HG03039 (cell line): Measurements from ENCODE around the gene DCTD.

ENCODE experiments used
- ATAC-seq: cut with Tn5 transposase; IDR thresholded peaks from one replicate; pipeline ENCODE4 v1.9.1; 2021; ENCODE audit warnings: mild to moderate bottlenecking, moderate library complexity; ENCODE audit not compliant: unreplicated experiment

The DCTD gene

GRCh38 chr4:182874304-182874751 lies 42.9 kb downstream of the DCTD start:
- ATAC-seq: no peak

GRCh38 chr4:182873726-182874125 lies 43.5 kb downstream of the DCTD start:
- ATAC-seq: no peak

- no peak for ATAC-seq
Measured at GRCh38 chr4:182873289-182873688, 43.9 kb downstream of the DCTD start.

GRCh38 chr4:182872886-182873285 lies 44.3 kb downstream of the DCTD start:
- ATAC-seq: no peak

GRCh38 chr4:182871616-182872015 lies 45.6 kb downstream of the DCTD start:
- no peak for ATAC-seq

GRCh38 chr4:182869697-182870096 lies 47.5 kb downstream of the DCTD start:
- ATAC-seq: no peak

GRCh38 chr4:182866746-182867145 lies 50.4 kb downstream of the DCTD start:
- no peak for ATAC-seq

GRCh38 chr4:182863501-182863900 lies 53.7 kb downstream of the DCTD start:
- no peak for ATAC-seq

GRCh38 chr4:182862921-182863320 lies 54.3 kb downstream of the DCTD start:
- ATAC-seq: no peak

GRCh38 chr4:182862141-182862875 lies 54.9 kb downstream of the DCTD start:
- ATAC-seq: no peak

- ATAC-seq: no peak
Measured at GRCh38 chr4:182861346-182861745, 55.8 kb downstream of the DCTD start.

GRCh38 chr4:182859730-182860129 lies 57.5 kb downstream of the DCTD start:
- no peak for ATAC-seq

GRCh38 chr4:182858711-182859110 lies 58.5 kb downstream of the DCTD start:
- ATAC-seq: no peak

GRCh38 chr4:182856862-182857261 lies 60.3 kb downstream of the DCTD start:
- no peak for ATAC-seq

GRCh38 chr4:182855877-182856276 lies 61.3 kb downstream of the DCTD start:
- no peak for ATAC-seq

- no peak for ATAC-seq
Measured at GRCh38 chr4:182855312-182855711, 61.9 kb downstream of the DCTD start.

- no peak for ATAC-seq
Measured at GRCh38 chr4:182854466-182854865, 62.7 kb downstream of the DCTD start.

GRCh38 chr4:182853731-182854330 lies 63.4 kb downstream of the DCTD start:
- no peak for ATAC-seq

- no peak for ATAC-seq
Measured at GRCh38 chr4:182848685-182849084, 68.5 kb downstream of the DCTD start.

GRCh38 chr4:182847576-182848450 lies 69.4 kb downstream of the DCTD start:
- ATAC-seq: no peak

GRCh38 chr4:182846036-182846435 lies 71.2 kb downstream of the DCTD start:
- no peak for ATAC-seq

GRCh38 chr4:182845618-182846017 lies 71.6 kb downstream of the DCTD start:
- ATAC-seq: no peak
